ENCODE measurements around the gene C1orf167. TPM values are rescaled to one million over a fixed set of nuclear protein-coding genes. Genes with fewer than 3 reads are reported as not detected.

The C1orf167 gene
- total and polyA plus RNA-seq, 10 of the 15 experiments (the other 5 are each of a cell fraction or from before 2014, with no cell fraction given), result 0.17 to 0.31 TPM; not detected in 8

- TF ChIP-seq ETV6 (conservative IDR thresholded peaks at IDR 0.05 in 1 of 2, IDR thresholded peaks at IDR 0.05 in 1 of 2; ENCODE audit: borderline replicate concordance in 1 of 2, low read depth in 1 of 2), result no peak
Measured at GRCh38 chr1:11779715-11780379, 17.9 kb downstream of the C1orf167 start (continued).

DNA sequence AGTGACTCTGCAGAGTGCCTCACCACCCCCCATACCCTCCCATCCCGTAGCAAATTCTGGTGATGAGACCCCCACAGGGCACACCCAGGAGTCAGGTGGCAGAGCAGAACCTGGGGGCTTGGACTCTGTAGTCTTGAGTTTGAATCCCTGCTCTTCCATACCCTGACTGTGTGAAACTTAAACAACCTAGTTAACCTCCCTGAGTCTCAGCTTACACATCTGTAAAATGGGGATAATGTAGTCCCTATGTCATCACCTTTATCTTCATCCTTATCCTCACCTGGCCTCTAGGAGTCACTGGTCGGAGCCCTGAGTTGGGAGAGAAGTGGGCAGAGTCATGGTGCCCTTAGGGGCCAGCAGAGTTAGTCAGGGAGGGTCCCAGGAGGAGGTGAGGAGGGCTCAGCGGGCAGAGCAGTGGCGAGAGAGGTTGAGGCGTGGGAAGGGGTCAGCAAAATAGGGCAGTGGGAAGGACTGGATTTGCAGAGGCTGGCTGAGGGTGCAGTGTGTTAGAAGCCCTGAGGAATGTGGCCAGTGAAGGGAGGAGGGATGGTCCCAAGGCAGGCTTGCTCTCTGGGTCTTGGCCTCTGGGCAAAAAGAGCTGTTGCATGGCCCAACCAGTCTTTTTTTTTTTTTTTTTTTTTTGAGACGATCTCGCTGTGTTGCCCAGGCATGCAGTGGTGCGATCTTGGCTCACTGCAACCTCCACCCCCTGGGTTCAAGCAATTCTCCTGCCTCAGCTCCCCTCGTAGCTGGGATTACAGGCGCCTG, 18.6 kb downstream of the C1orf167 start:
- TF ChIP-seq MTA3 (IDR thresholded peaks at IDR 0.05; ENCODE audit: borderline replicate concordance, low read length) (no peak), IKZF2 (IDR thresholded peaks at IDR 0.05) (no peak), ZNF217 (IDR thresholded peaks at IDR 0.05) (no peak), BCL3 (IDR thresholded peaks at IDR 0.05; ENCODE audit: borderline replicate concordance, insufficient read depth, low read depth, low read length, poor library complexity, severe bottlenecking) (no peak), TCF7 (IDR thresholded peaks at IDR 0.05; ENCODE audit: borderline replicate concordance) (no peak), STAT1 (conservative IDR thresholded peaks at IDR 0.05) (no peak), IRF3 (IDR thresholded peaks at IDR 0.05) (no peak), LARP7 (IDR thresholded peaks at IDR 0.05) (no peak), ESRRA (IDR thresholded peaks at IDR 0.05; ENCODE audit: low read length) (no peak), RFX5 (IDR thresholded peaks at IDR 0.05; ENCODE audit: low read depth, low read length) (no peak), YY1 (IDR thresholded peaks at IDR 0.05; ENCODE audit: low read depth, low read length) (no peak)
- TF ChIP-seq, protein P1, sequence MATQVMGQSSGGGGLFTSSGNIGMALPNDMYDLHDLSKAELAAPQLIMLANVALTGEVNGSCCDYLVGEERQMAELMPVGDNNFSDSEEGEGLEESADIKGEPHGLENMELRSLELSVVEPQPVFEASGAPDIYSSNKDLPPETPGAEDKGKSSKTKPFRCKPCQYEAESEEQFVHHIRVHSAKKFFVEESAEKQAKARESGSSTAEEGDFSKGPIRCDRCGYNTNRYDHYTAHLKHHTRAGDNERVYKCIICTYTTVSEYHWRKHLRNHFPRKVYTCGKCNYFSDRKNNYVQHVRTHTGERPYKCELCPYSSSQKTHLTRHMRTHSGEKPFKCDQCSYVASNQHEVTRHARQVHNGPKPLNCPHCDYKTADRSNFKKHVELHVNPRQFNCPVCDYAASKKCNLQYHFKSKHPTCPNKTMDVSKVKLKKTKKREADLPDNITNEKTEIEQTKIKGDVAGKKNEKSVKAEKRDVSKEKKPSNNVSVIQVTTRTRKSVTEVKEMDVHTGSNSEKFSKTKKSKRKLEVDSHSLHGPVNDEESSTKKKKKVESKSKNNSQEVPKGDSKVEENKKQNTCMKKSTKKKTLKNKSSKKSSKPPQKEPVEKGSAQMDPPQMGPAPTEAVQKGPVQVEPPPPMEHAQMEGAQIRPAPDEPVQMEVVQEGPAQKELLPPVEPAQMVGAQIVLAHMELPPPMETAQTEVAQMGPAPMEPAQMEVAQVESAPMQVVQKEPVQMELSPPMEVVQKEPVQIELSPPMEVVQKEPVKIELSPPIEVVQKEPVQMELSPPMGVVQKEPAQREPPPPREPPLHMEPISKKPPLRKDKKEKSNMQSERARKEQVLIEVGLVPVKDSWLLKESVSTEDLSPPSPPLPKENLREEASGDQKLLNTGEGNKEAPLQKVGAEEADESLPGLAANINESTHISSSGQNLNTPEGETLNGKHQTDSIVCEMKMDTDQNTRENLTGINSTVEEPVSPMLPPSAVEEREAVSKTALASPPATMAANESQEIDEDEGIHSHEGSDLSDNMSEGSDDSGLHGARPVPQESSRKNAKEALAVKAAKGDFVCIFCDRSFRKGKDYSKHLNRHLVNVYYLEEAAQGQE (IDR thresholded peaks at IDR 0.05; ENCODE audit: low read depth, low read length), result no peak
- ATAC-seq, result no peak
- ChIA-PET CTCF (interaction anchor here (0.9 kb wide), 1 partner anchor 65 kb away, joined by 3 read pairs; no protein-coding TSS in a partner anchor), SMC1A (ENCODE audit: uncharacterized antibody, unreplicated experiment) (no interaction called here), RAD21 (ENCODE audit: unreplicated experiment) (no interaction called here), POLR2A (interaction anchor here (0.6 kb wide), 1 partner anchor 22 kb away, joined by 3 read pairs; no protein-coding TSS in a partner anchor)
- Histone ChIP-seq H2AFZ (ENCODE audit: control insufficient read depth, low read depth, low read length) (no peak overlapping the region), H3K4me1 (ENCODE audit: control insufficient read depth, insufficient read depth, low read length) (peaks cover 4% of the 10 kb centered on the region; the same call in 1 of the 2 replicates), H3K27ac (ENCODE audit: control insufficient read depth, insufficient read depth) (no peak overlapping the region), H4K20me1 (ENCODE audit: control insufficient read depth, insufficient read depth) (no peaks in the 10 kb centered on the region), H3K27me3 (replicated peaks in 1 of 2; ENCODE audit: control insufficient read depth in 2 of 2, insufficient read depth in 2 of 2, low read length in 1 of 2) (no peaks in the 10 kb centered on the region), H3K36me3 (ENCODE audit: control insufficient read depth in 2 of 2, insufficient read depth in 2 of 2, low read length in 1 of 2) (no peaks in the 10 kb centered on the region), H3K4me3 (no peak overlapping the region), H3K79me2 (ENCODE audit: control insufficient read depth, insufficient read depth, low read length) (no peaks in the 10 kb centered on the region), H3K9me3 (replicated peaks; ENCODE audit: control insufficient read depth, insufficient read depth, low read length) (no peaks in the 10 kb centered on the region), H3K4me2 (ENCODE audit: control insufficient read depth, insufficient read depth) (no peak overlapping the region), H3K9ac (ENCODE audit: control insufficient read depth, insufficient read depth, low read length) (no peak overlapping the region)
- FAIRE-seq, result no peak
- intact Hi-C loops (cut with micrococcal nuclease; ENCODE audit: unreplicated experiment) (no loop called here), in situ Hi-C loops (cut with MboI) (no loop called here)
- WGBS (ENCODE audit: insufficient coverage, insufficient replicate concordance, low lambda C conversion rate, missing lambda C conversion rate), result 51% methylated on average over 8 of the region's 10 CpGs
- DNase-seq (ENCODE audit: low read depth, low spot score), result no peak
- no TSS peak for BruUV-seq (replicated peaks)
